OCI-LY1 (cell line): Measurements from ENCODE around the gene OR10H4.

ENCODE experiments used
- H2AFZ ChIP-seq: fragments of 200-600 bp; sonication (generic), shearing (Covaris generic); 2 replicates; pipeline ENCODE4 v1.6.0; 2014; ENCODE audit warnings: antibody characterized with exemption, mild to moderate bottlenecking, low read length
- H3F3A ChIP-seq: fragments of 200-600 bp; sonication (generic), shearing (Covaris generic); 2 replicates; pipeline ENCODE4 v1.6.0; 2014; ENCODE audit warnings: mild to moderate bottlenecking, antibody characterized with exemption, low read length, moderate library complexity; ENCODE audit not compliant: insufficient read depth
- H3K27ac ChIP-seq: fragments of 200-600 bp; sonication (generic); 2 replicates; pipeline ENCODE4 v1.5.1; 2014; ENCODE audit warnings: low read length, mixed run types, mild to moderate bottlenecking, low read depth; ENCODE audit not compliant: poor library complexity, severe bottlenecking
- H3K27me3 ChIP-seq: fragments of 200-600 bp; sonication (generic); 2 replicates; pipeline ENCODE4 v1.6.0; 2014; ENCODE audit warnings: antibody characterized with exemption, mild to moderate bottlenecking, low read length, moderate library complexity; ENCODE audit not compliant: insufficient read depth
- H3K36me3 ChIP-seq: fragments of 200-600 bp; sonication (generic); 2 replicates; pipeline ENCODE4 v1.6.1; 2014; ENCODE audit warnings: mild to moderate bottlenecking, antibody characterized with exemption, low read length, moderate library complexity, mixed read lengths; ENCODE audit not compliant: insufficient read depth
- H3K4me1 ChIP-seq: fragments of 200-600 bp; sonication (generic); 2 replicates; pipeline ENCODE4 v1.5.1; 2014; ENCODE audit warnings: mild to moderate bottlenecking, low read length, moderate library complexity; ENCODE audit not compliant: insufficient read depth, severe bottlenecking
- H3K4me2 ChIP-seq: fragments of 200-600 bp; sonication (generic), shearing (Covaris generic); 2 replicates; pipeline ENCODE4 v1.6.1; 2014; ENCODE audit warnings: low read length
- H3K4me3 ChIP-seq: fragments of 200-600 bp; sonication (generic); 2 replicates; pipeline ENCODE4 v1.5.1; 2014; ENCODE audit warnings: low read length, low read depth, mild to moderate bottlenecking, mixed read lengths; ENCODE audit not compliant: poor library complexity, severe bottlenecking
- H3K79me2 ChIP-seq: fragments of 200-600 bp; shearing (Covaris generic); 2 replicates; pipeline ENCODE4 v1.6.1; 2016; ENCODE audit warnings: mixed run types, low read length, mixed read lengths; ENCODE audit not compliant: insufficient read depth
- H3K9ac ChIP-seq: fragments of 200-600 bp; sonication (generic), shearing (Covaris generic); 2 replicates; pipeline ENCODE4 v1.6.1; 2014; ENCODE audit warnings: mild to moderate bottlenecking, low read length, mixed read lengths
- H3K9me2 ChIP-seq: fragments of 200-600 bp; sonication (generic), shearing (Covaris generic); 2 replicates; pipeline ENCODE4 v1.6.1; 2014; ENCODE audit warnings: low read depth, mild to moderate bottlenecking, low read length, mixed read lengths
- H3K9me3 ChIP-seq: fragments of 200-600 bp; shearing (Covaris generic); 2 replicates; pipeline ENCODE4 v1.6.1; 2014; ENCODE audit warnings: low read length, mixed read lengths
- H4K20me1 ChIP-seq: fragments of 200-600 bp; sonication (generic), shearing (Covaris generic); 2 replicates; pipeline ENCODE4 v1.6.0; 2016; ENCODE audit warnings: mild to moderate bottlenecking, low read length; ENCODE audit not compliant: insufficient read depth
- CTCF ChIP-seq: fragments of 200-600 bp; sonication (generic), shearing (Covaris generic); IDR thresholded peaks from 2 replicates; pipeline ENCODE4 v1.5.1; 2017; ENCODE audit warnings: mild to moderate bottlenecking, antibody characterized with exemption, low read length, moderate library complexity, mixed read lengths
- EZH2 ChIP-seq: fragments of 200-600 bp; sonication (generic), shearing (Covaris generic); IDR thresholded peaks from 2 replicates; pipeline ENCODE4 v1.8.0; 2017; ENCODE audit warnings: borderline replicate concordance, mixed run types, mild to moderate bottlenecking, antibody characterized with exemption, low read length, moderate library complexity, mixed read lengths

Gene OR10H4

GRCh38 chr19:15991602-15992001 lies 42.8 kb downstream of the OR10H4 start:
- no peaks in the 10 kb centered on the region for H3K9me2 ChIP-seq
- H3K27ac ChIP-seq: no peak overlapping the region
- H3K79me2 ChIP-seq: no peaks in the 10 kb centered on the region
- TF ChIP-seq EZH2 (no peak), CTCF (no peak)
- H3K4me1 ChIP-seq: no peaks in the 10 kb centered on the region
- 0 out of 2 replicates have a peak, but pooled peaks cover 3% of the 10 kb centered on the region for H3K27me3 ChIP-seq
- no peaks in the 10 kb centered on the region for H3K9me3 ChIP-seq
- no peaks in the 10 kb centered on the region for H3F3A ChIP-seq
- H3K4me3 ChIP-seq: no peak overlapping the region
- H3K9ac ChIP-seq: no peak overlapping the region
- H3K4me2 ChIP-seq: no peak overlapping the region
- H4K20me1 ChIP-seq: no peaks in the 10 kb centered on the region
- no peaks in the 10 kb centered on the region for H3K36me3 ChIP-seq
- H2AFZ ChIP-seq: no peak overlapping the region

GRCh38 chr19:15992014-15992413 lies 43.2 kb downstream of the OR10H4 start:
- 0 out of 2 replicates have a peak, but pooled peaks cover 3% of the 10 kb centered on the region for H3K27me3 ChIP-seq
- no peaks in the 10 kb centered on the region for H3K79me2 ChIP-seq
- H3K27ac ChIP-seq: no peak overlapping the region
- H3K4me1 ChIP-seq: no peaks in the 10 kb centered on the region
- no peaks in the 10 kb centered on the region for H3K9me3 ChIP-seq
- H3K9ac ChIP-seq: no peak overlapping the region
- TF ChIP-seq CTCF: no peak
- TF ChIP-seq EZH2: no peak
- no peak overlapping the region for H3K4me2 ChIP-seq
- H4K20me1 ChIP-seq: no peaks in the 10 kb centered on the region
- no peak overlapping the region for H2AFZ ChIP-seq
- H3K4me3 ChIP-seq: no peak overlapping the region
- no peaks in the 10 kb centered on the region for H3K36me3 ChIP-seq
- H3F3A ChIP-seq: no peaks in the 10 kb centered on the region
- no peaks in the 10 kb centered on the region for H3K9me2 ChIP-seq

GRCh38 chr19:15995536-15995935 lies 46.7 kb downstream of the OR10H4 start:
- no peak overlapping the region for H3K27ac ChIP-seq
- no peak overlapping the region for H3K4me3 ChIP-seq
- H4K20me1 ChIP-seq: no peaks in the 10 kb centered on the region
- no peaks in the 10 kb centered on the region for H3K79me2 ChIP-seq
- H3K9me2 ChIP-seq: no peaks in the 10 kb centered on the region
- H3K9me3 ChIP-seq: no peaks in the 10 kb centered on the region
- H2AFZ ChIP-seq: no peak overlapping the region
- H3F3A ChIP-seq: no peaks in the 10 kb centered on the region
- H3K27me3 ChIP-seq: no peaks in the 10 kb centered on the region
- no peak overlapping the region for H3K4me2 ChIP-seq
- no peak overlapping the region for H3K9ac ChIP-seq
- H3K36me3 ChIP-seq: no peaks in the 10 kb centered on the region
- no peak for TF ChIP-seq EZH2
- TF ChIP-seq CTCF: no peak
- H3K4me1 ChIP-seq: no peaks in the 10 kb centered on the region
